ENCODE data around the gene CCDC7.
"Not testable (repeated sequence)": the region's sequence is repeated elsewhere in the genome, so short reads cannot be mapped to it uniquely, and the experiment has no call there.

Gene CCDC7

GRCh38 chr10:32699683-32700082, 253.7 kb downstream of the CCDC7 start:
- not testable (repeated sequence) for DNase-seq (ENCODE audit: low read depth in 3 of 3)

- DNase-seq (ENCODE audit: low read depth in 3 of 3) = no peak
Observed at GRCh38 chr10:32713560-32713959, 267.6 kb downstream of the CCDC7 start.

GRCh38 chr10:32731527-32731926, 285.6 kb downstream of the CCDC7 start:
- no peak for DNase-seq (ENCODE audit: low read depth in 3 of 3)

- DNase-seq (ENCODE audit: low read depth in 3 of 3) = no peak
Observed at GRCh38 chr10:32738958-32739357, 293.0 kb downstream of the CCDC7 start.

- no peak for DNase-seq (ENCODE audit: low read depth in 3 of 3)
Observed at GRCh38 chr10:32744321-32744720, 298.4 kb downstream of the CCDC7 start.

GRCh38 chr10:32746869-32747268, 300.9 kb downstream of the CCDC7 start:
- no peak for DNase-seq (ENCODE audit: low read depth in 3 of 3)

GRCh38 chr10:32751582-32751981, 305.6 kb downstream of the CCDC7 start:
- DNase-seq (ENCODE audit: low read depth in 3 of 3) = no peak

GRCh38 chr10:32754900-32755299, 309.0 kb downstream of the CCDC7 start:
- not testable (repeated sequence) for DNase-seq (ENCODE audit: low read depth in 3 of 3)

- DNase-seq (ENCODE audit: low read depth in 3 of 3) = no peak
Observed at GRCh38 chr10:32771217-32771616, 325.3 kb downstream of the CCDC7 start.

- no peak for DNase-seq (ENCODE audit: low read depth in 3 of 3)
Observed at GRCh38 chr10:32773105-32773504, 327.2 kb downstream of the CCDC7 start.

GRCh38 chr10:32786968-32787367, 341.0 kb downstream of the CCDC7 start:
- DNase-seq (ENCODE audit: low read depth in 3 of 3) = no peak

- no peak for DNase-seq (ENCODE audit: low read depth in 3 of 3)
Observed at GRCh38 chr10:32787690-32788284, 341.8 kb downstream of the CCDC7 start.

- no peak for DNase-seq (ENCODE audit: low read depth in 3 of 3)
Observed at GRCh38 chr10:32788359-32788758, 342.4 kb downstream of the CCDC7 start.

GRCh38 chr10:32790483-32790882, 344.5 kb downstream of the CCDC7 start:
- DNase-seq (ENCODE audit: low read depth in 3 of 3) = no peak

GRCh38 chr10:32793033-32793432, 347.1 kb downstream of the CCDC7 start:
- no peak for DNase-seq (ENCODE audit: low read depth in 3 of 3)

- no peak for DNase-seq (ENCODE audit: low read depth in 3 of 3)
Observed at GRCh38 chr10:32795598-32796183, 349.8 kb downstream of the CCDC7 start.

GRCh38 chr10:32797393-32797792, 351.5 kb downstream of the CCDC7 start:
- not testable (repeated sequence) for DNase-seq (ENCODE audit: low read depth in 3 of 3)

GRCh38 chr10:32846974-32847373, 401.0 kb downstream of the CCDC7 start:
- no peak for DNase-seq (ENCODE audit: low read depth in 3 of 3)

GRCh38 chr10:32851301-32851700, 405.4 kb downstream of the CCDC7 start:
- no peak for DNase-seq (ENCODE audit: low read depth in 3 of 3)

GRCh38 chr10:32854435-32854834, 408.5 kb downstream of the CCDC7 start:
- no peak for DNase-seq (ENCODE audit: low read depth in 3 of 3)

- DNase-seq (ENCODE audit: low read depth in 3 of 3) = no peak
Observed at GRCh38 chr10:32865170-32865569, 419.2 kb downstream of the CCDC7 start.

GRCh38 chr10:32877915-32878314, 432.0 kb downstream of the CCDC7 start:
- DNase-seq (ENCODE audit: low read depth in 3 of 3) = no peak

GRCh38 chr10:32878646-32879045, 432.7 kb downstream of the CCDC7 start:
- no peak for DNase-seq (ENCODE audit: low read depth in 3 of 3)

- DNase-seq (ENCODE audit: low read depth in 3 of 3) = no peak
Observed at GRCh38 chr10:32882076-32882475, 436.1 kb downstream of the CCDC7 start.
